ENCODE measurements around the gene CYP24A1.

CYP24A1 gene

GRCh38 chr20:54204063-54204462, 30.3 kb upstream of the CYP24A1 start:
- H3K4me3 ChIP-seq (ENCODE audit: low read depth, low read length), result no peak overlapping the region
- no peak for DNase-seq (ENCODE audit: low read depth)
- in situ Hi-C loops (cut with HindIII; ENCODE audit: low sequenced_read_pairs), result no loop called here
- no peak for TF ChIP-seq CTCF (IDR thresholded peaks at IDR 0.05; ENCODE audit: low read depth, low read length, missing control alignments)

DNA sequence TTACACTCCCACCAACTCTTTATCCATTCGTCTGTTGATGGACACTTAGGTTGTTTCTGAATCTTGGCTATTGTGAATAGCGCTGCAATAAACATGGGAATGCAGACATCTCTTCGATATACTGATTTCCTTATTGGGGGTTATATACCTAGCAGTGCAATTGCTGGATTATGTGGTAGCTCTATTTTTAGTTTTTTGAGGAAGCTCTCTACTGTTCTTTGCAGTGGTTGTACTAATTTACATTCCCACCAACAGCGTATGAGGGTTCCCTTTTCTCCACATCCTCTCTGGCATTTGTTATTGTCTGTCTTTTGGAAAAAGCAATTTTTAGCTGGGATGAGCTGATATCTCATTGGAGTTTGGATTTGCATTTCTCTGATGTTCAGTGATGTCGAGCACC, 29.5 kb upstream of the CYP24A1 start:
- in situ Hi-C loops (cut with HindIII; ENCODE audit: low sequenced_read_pairs), result no loop called here

DNA sequence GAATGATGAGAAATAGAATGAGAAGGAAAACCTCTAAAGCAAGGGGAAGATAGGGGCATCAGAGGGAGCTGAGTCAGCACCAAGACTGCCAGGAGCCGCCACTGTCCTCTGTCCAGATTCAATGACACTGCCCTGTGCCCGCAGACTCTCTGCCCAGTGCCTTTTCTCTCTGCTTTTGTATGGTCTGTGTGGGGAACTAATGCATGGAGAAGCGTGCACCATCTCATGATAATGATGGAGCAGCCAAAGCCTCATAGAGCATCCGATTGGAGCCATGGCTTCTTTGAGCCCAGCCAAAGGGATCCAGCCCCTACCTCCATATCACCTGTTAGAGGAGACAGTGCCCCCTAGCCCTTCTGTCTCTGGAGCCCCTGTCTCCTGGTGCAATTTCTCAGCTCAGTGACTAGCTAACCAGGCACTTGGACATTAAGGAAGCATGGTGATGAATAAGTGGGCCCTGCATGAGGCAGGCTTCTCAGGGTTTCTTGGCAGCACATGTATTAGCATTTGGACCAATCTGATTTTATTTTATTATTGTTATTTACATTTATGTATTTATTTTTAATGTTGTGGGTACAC, 27.6 kb upstream of the CYP24A1 start:
- DNase-seq (ENCODE audit: low read depth), result no peak
- in situ Hi-C loops (cut with HindIII; ENCODE audit: low sequenced_read_pairs), result no loop called here
- H3K4me3 ChIP-seq (ENCODE audit: low read depth, low read length), result no peak overlapping the region
- TF ChIP-seq CTCF (IDR thresholded peaks at IDR 0.05; ENCODE audit: low read depth, low read length, missing control alignments), result no peak

More for the DNA sequence above, 29.5 kb upstream of the CYP24A1 start:
- DNase-seq (ENCODE audit: low read depth), result no peak
- no peak for TF ChIP-seq CTCF (IDR thresholded peaks at IDR 0.05; ENCODE audit: low read depth, low read length, missing control alignments)
- no peak overlapping the region for H3K4me3 ChIP-seq (ENCODE audit: low read depth, low read length)

DNA sequence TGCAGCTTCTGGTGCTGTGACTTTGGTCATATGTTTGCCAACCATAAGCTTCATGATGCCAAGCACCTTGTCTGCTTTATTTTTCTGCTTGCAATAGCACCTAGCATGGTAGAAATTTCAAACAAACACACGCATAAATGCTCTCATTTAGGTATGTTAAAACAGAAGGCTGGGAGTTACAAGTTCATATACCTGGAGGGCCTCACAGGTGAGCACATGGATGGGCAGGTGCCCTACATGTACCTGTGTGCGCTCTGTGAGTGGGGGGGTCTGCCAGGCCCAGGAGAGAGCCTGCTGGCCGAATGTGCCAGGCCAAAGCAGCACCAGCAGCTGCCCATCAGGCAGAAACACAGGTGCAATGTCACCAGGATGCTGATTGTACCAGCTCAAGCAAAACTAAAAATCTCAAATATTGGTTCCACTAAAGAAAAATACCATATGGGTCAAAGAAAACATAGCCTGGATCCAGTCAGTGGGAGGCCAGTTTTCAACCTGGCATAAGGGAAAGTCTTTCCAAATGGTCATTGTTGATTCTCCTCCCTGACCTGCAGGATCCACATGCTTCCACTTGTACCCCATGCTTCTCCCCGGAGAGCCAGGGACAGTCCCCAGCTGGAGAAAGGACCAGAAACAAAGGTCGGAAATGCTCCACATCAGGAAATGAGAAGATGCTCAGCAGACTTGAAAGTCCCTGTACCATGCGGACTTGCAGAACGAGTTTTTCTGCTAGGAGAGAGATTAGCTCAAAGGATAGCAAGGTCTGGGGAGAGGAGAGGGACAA, 26.9 kb upstream of the CYP24A1 start:
- DNase-seq (ENCODE audit: low read depth), result no peak
- in situ Hi-C loops (cut with HindIII; ENCODE audit: low sequenced_read_pairs), result no loop called here
- H3K4me3 ChIP-seq (ENCODE audit: low read depth, low read length), result no peak overlapping the region
- no peak for TF ChIP-seq CTCF (IDR thresholded peaks at IDR 0.05; ENCODE audit: low read depth, low read length, missing control alignments)

- peak; percentile 92 for TF ChIP-seq CTCF (IDR thresholded peaks at IDR 0.05; ENCODE audit: low read depth, low read length, missing control alignments)
- in situ Hi-C loops (cut with HindIII; ENCODE audit: low sequenced_read_pairs), result no loop called here
- H3K4me3 ChIP-seq (ENCODE audit: low read depth, low read length), result no peak overlapping the region
- DNase-seq (ENCODE audit: low read depth), result peak; percentile 61
Measured at GRCh38 chr20:54199721-54200176, 26.0 kb upstream of the CYP24A1 start.

- in situ Hi-C loops (cut with HindIII; ENCODE audit: low sequenced_read_pairs), result no loop called here
- H3K4me3 ChIP-seq (ENCODE audit: low read depth, low read length), result no peak overlapping the region
- TF ChIP-seq CTCF (IDR thresholded peaks at IDR 0.05; ENCODE audit: low read depth, low read length, missing control alignments), result no peak
- DNase-seq (ENCODE audit: low read depth), result no peak
Measured at GRCh38 chr20:54199283-54199682, 25.5 kb upstream of the CYP24A1 start.

Measured in astrocyte of the cerebellum (primary cell).